A673 (cell line): ENCODE data around the gene UFSP2. TPM values are rescaled to one million over a fixed set of nuclear protein-coding genes. Genes with fewer than 3 reads are reported as not detected.

Source experiments
- BruUV-seq: library from RNA; stranded (reverse); fragments of 400-500 nt; replicated peaks from 2 replicates; lab custom pipeline; 2021; lab: Mats Ljungman, UMichigan
- CTCF ChIA-PET: fragments of 300-600 bp; sonication (Branson Sonifier 250); formaldehyde crosslinking; loops from one replicate; lab custom pipeline; 2022; ENCODE audit warnings: antibody characterized with exemption; lab: Charles Lee
- POLR2A ChIA-PET: fragments of 300-600 bp; sonication (Branson Sonifier 250); formaldehyde crosslinking; loops from one replicate; lab custom pipeline; 2022; ENCODE audit warnings: antibody characterized with exemption; ENCODE audit not compliant: low non-redundant PET; lab: Charles Lee
- DNase-seq: peaks from one replicate; pipeline ENCODE4 v3.0.0-alpha.2; 2015; ENCODE audit warnings: low spot score
- H3K27ac ChIP-seq: fragments of 200-600 bp; sonication (generic); 2 replicates; pipeline ENCODE4 v1.5.1; 2016; ENCODE audit warnings: mixed run types, low read depth, mild to moderate bottlenecking, mixed read lengths, antibody characterized with exemption, low read length; ENCODE audit not compliant: poor library complexity, severe bottlenecking
- H3K27me3 ChIP-seq: fragments of 200-600 bp; sonication (generic); replicated peaks from 2 replicates; pipeline ENCODE4 v1.6.1; 2017; ENCODE audit warnings: mixed run types, low read depth, mild to moderate bottlenecking, mixed read lengths, antibody characterized with exemption, low read length; ENCODE audit not compliant: insufficient read depth, poor library complexity
- H3K36me3 ChIP-seq: fragments of 200-600 bp; sonication (generic); 2 replicates; pipeline ENCODE4 v1.6.1; 2016; ENCODE audit warnings: mixed run types, mild to moderate bottlenecking, mixed read lengths, antibody characterized with exemption, low read length; ENCODE audit not compliant: insufficient read depth, poor library complexity, severe bottlenecking
- H3K4me1 ChIP-seq: fragments of 200-600 bp; sonication (generic); 2 replicates; pipeline ENCODE4 v1.6.1; 2017; ENCODE audit warnings: mixed run types, mild to moderate bottlenecking, mixed read lengths, antibody characterized with exemption, low read length; ENCODE audit not compliant: insufficient read depth, poor library complexity, severe bottlenecking
- H3K4me3 ChIP-seq: fragments of 200-600 bp; sonication (generic); 2 replicates; pipeline ENCODE4 v1.5.1; 2016; ENCODE audit warnings: low read depth, mixed run types, mild to moderate bottlenecking, mixed read lengths, low read length; ENCODE audit not compliant: poor library complexity, severe bottlenecking
- H3K9me3 ChIP-seq: fragments of 200-600 bp; sonication (generic); 2 replicates; pipeline ENCODE4 v1.6.1; 2016; ENCODE audit warnings: mixed run types, low read depth, mild to moderate bottlenecking, mixed read lengths, antibody characterized with exemption, low read length; ENCODE audit not compliant: poor library complexity, severe bottlenecking
- EZH2 ChIP-seq: fragments of 200-600 bp; sonication (generic); IDR thresholded peaks from 2 replicates; pipeline ENCODE4 v1.6.1; 2017; ENCODE audit warnings: borderline replicate concordance, low read depth, mild to moderate bottlenecking, mixed read lengths, antibody characterized with exemption, low read length; ENCODE audit not compliant: poor library complexity, severe bottlenecking
- intact Hi-C: fragments of 100-400 bp; cut with micrococcal nuclease; formaldehyde crosslinking; loops from one replicate; pipeline ENCODE4 v1.10.0; 2022; ENCODE audit not compliant: unreplicated experiment
- total RNA-seq: library from RNA; stranded (reverse); gene quantifications from 2 replicates; pipeline ENCODE4 v1.2.3, GENCODE V29; 2021
- TF ChIP-seq, protein P1 (sequence below): fragments of 300-800, 200-600 bp; sonication (generic); conservative IDR thresholded peaks from 2 replicates; pipeline ENCODE4 v1.5.1; 2017; ENCODE audit warnings: low read depth, mild to moderate bottlenecking, antibody characterized with exemption, low read length, moderate library complexity, mixed read lengths

The UFSP2 gene
- total RNA-seq, 1 experiment from 2014 or later = 22.3 TPM

DNA sequence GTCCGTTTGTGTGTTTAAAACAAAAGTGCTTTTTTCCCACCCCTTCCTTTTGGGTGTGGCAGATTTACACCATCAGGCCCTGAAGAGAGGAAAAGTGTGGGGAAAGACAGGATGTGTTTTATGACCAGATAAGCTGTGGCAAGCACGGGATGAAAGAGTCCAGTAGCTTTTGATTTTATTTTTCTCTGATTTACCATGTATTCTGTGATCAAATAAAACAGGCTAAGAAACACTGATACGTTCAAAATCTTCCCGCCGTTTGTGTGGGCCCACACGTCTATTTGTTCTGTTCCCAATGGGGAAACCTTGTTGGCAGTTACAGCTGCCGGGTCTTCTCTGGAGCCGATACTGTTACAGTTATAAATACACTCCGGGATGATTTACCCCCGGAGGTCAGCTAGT lies 40.8 kb downstream of the UFSP2 start:
- no peaks in the 10 kb centered on the region for H3K36me3 ChIP-seq
- no peaks in the 10 kb centered on the region for H3K27me3 ChIP-seq
- H3K4me3 ChIP-seq = no peak overlapping the region
- peaks cover 20% of the 10 kb centered on the region for H3K4me1 ChIP-seq
- intact Hi-C loops = no loop called here
- no peak for TF ChIP-seq EZH2
- TF ChIP-seq, protein P1, sequence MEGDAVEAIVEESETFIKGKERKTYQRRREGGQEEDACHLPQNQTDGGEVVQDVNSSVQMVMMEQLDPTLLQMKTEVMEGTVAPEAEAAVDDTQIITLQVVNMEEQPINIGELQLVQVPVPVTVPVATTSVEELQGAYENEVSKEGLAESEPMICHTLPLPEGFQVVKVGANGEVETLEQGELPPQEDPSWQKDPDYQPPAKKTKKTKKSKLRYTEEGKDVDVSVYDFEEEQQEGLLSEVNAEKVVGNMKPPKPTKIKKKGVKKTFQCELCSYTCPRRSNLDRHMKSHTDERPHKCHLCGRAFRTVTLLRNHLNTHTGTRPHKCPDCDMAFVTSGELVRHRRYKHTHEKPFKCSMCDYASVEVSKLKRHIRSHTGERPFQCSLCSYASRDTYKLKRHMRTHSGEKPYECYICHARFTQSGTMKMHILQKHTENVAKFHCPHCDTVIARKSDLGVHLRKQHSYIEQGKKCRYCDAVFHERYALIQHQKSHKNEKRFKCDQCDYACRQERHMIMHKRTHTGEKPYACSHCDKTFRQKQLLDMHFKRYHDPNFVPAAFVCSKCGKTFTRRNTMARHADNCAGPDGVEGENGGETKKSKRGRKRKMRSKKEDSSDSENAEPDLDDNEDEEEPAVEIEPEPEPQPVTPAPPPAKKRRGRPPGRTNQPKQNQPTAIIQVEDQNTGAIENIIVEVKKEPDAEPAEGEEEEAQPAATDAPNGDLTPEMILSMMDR = no peak
- H3K9me3 ChIP-seq = peaks cover 14% of the 10 kb centered on the region
- DNase-seq = peak; percentile 54
- POLR2A ChIA-PET = interaction anchor here (0.6 kb wide), 1 partner anchor 141 kb away, joined by 4 read pairs; no protein-coding TSS in a partner anchor
- CTCF ChIA-PET = interaction anchor here (0.6 kb wide), 1 partner anchor 43 kb away, joined by 3 read pairs; no protein-coding TSS in a partner anchor
- no peak overlapping the region for H3K27ac ChIP-seq
- BruUV-seq = no TSS peak

- no peaks in the 10 kb centered on the region for H3K36me3 ChIP-seq
- TF ChIP-seq EZH2 = no peak
- no peak for DNase-seq
- no peak overlapping the region for H3K27ac ChIP-seq
- no TSS peak for BruUV-seq
- CTCF ChIA-PET = no interaction called here
- POLR2A ChIA-PET = no interaction called here
- peaks cover 20% of the 10 kb centered on the region for H3K4me1 ChIP-seq
- H3K27me3 ChIP-seq = no peaks in the 10 kb centered on the region
- H3K9me3 ChIP-seq = peaks cover 16% of the 10 kb centered on the region
- intact Hi-C loops = no loop called here
- no peak overlapping the region for H3K4me3 ChIP-seq
Observed at GRCh38 chr4:185384061-185384460, 41.7 kb downstream of the UFSP2 start.

DNA sequence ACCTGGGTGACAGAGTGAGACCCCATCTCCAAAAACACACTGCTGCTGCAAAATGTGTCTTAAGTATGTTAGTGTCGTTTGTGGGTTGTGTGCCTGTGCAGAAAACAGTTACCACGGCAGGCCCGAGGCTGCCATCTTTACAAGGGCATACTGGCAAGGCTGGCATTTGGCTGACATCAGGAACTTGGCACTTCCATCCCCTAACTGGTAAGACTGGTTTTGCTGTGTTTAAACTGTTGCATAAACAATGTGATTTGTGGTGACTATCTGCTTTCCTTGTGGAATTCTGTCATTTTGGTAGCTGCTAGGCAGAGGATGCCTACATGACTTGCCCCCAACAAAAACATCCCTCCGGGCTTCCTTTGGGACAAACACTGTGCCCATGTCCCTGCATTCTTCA lies 42.3 kb downstream of the UFSP2 start:
- no peaks in the 10 kb centered on the region for H3K36me3 ChIP-seq
- no peak for TF ChIP-seq EZH2
- TF ChIP-seq, protein P1 = no peak
- ChIA-PET POLR2A (no interaction called here), CTCF (no interaction called here)
- no peak overlapping the region for H3K4me3 ChIP-seq
- H3K27me3 ChIP-seq = peaks cover 2% of the 10 kb centered on the region
- intact Hi-C loops = no loop called here
- no TSS peak for BruUV-seq
- DNase-seq = no peak
- H3K9me3 ChIP-seq = peaks cover 16% of the 10 kb centered on the region
- H3K27ac ChIP-seq = no peak overlapping the region
- H3K4me1 ChIP-seq = peaks cover 20% of the 10 kb centered on the region

DNA sequence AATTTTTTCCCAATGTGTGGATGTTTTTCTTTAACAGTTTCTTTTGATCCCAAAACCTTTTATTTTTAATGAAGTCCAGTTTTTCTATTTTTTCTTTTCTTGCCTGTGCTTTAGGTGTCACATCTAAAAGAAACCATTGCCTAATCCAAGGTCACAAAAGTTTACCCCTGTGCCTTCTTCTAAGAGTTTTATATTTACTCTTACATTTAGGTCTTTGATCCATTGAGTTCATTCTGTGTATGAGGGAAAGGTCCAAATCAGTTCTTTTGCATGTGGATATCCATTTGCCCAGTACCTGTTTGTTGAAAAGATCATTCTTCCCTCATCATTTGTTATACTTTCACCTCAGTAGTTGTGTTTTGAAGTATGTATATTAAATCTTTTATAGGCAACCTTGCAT lies 43.0 kb downstream of the UFSP2 start:
- BruUV-seq = no TSS peak
- Histone ChIP-seq H3K9me3 (peaks cover 16% of the 10 kb centered on the region), H3K4me1 (peaks cover 20% of the 10 kb centered on the region), H3K4me3 (no peak overlapping the region), H3K36me3 (no peaks in the 10 kb centered on the region), H3K27me3 (peaks cover 9% of the 10 kb centered on the region), H3K27ac (no peak overlapping the region)
- intact Hi-C loops = no loop called here
- no peak for DNase-seq
- CTCF ChIA-PET = no interaction called here
- TF ChIP-seq EZH2 = no peak
- TF ChIP-seq, protein P1 = no peak
- POLR2A ChIA-PET = no interaction called here
